HEK293 (cell line): ENCODE measurements around the gene PEPD.

Experiments
- CTCF ChIA-PET: fragments of 350-600 bp; formaldehyde crosslinking; extraction: SDS; loops from one replicate; lab custom pipeline; 2021; ENCODE audit warnings: antibody characterized with exemption; lab: Yijun Ruan, JAX
- POLR2A ChIA-PET: fragments of 300-600 bp; formaldehyde crosslinking; extraction: SDS; loops from one replicate; lab custom pipeline; 2020; ENCODE audit warnings: antibody characterized with exemption, inconsistent platforms; lab: Yijun Ruan, JAX
- H3K27ac ChIP-seq: fragments of 200-500 bp; sonication (Bioruptor generic); 2 replicates; pipeline ENCODE4 v1.5.1; 2014; ENCODE audit warnings: low read depth, low read length, control low read depth, inconsistent platforms; ENCODE audit errors: extremely low read depth
- H3K36me3 ChIP-seq, 2 experiments: fragments of 200-500 bp in 1 of 2; sonication (Bioruptor generic) in 1 of 2; 1 replicate in 1 of 2; 2 replicates in 1 of 2; pipeline ENCODE4 v1.5.1; 2014 to 2017; ENCODE audit warnings: inconsistent platforms in 2 of 2, low read length in 2 of 2; ENCODE audit not compliant: control insufficient read depth in 2 of 2, insufficient read depth in 1 of 2
- H3K4me1 ChIP-seq: fragments of 200-500 bp; sonication (Bioruptor generic); 2 replicates; pipeline ENCODE4 v1.5.1; 2014; ENCODE audit warnings: mild to moderate bottlenecking, low read length, inconsistent platforms; ENCODE audit not compliant: control insufficient read depth, insufficient read depth
- H3K4me3 ChIP-seq: 2 replicates; pipeline ENCODE4 v1.5.1; 2011; ENCODE audit warnings: low read depth, mild to moderate bottlenecking, control low read depth, low read length, moderate library complexity
- H3K9me3 ChIP-seq: fragments of 200-500 bp; sonication (Bioruptor generic); 2 replicates; pipeline ENCODE4 v1.5.1; 2014; ENCODE audit warnings: low read depth, low read length, inconsistent platforms; ENCODE audit not compliant: control insufficient read depth, insufficient read depth
- BCL6B ChIP-seq: fragments of 450-650 bp; formaldehyde crosslinking; IDR thresholded peaks from 2 replicates; pipeline ENCODE4 v1.5.1; 2017; ENCODE audit warnings: missing biosample characterization, missing genetic modification characterization
- GLI2 ChIP-seq: fragments of 450-650 bp; formaldehyde crosslinking; IDR thresholded peaks from 2 replicates; pipeline ENCODE4; 2017; ENCODE audit warnings: missing biosample characterization, missing genetic modification characterization, low read depth, borderline replicate concordance
- MYNN ChIP-seq: fragments of 450-650 bp; formaldehyde crosslinking; IDR thresholded peaks from 2 replicates; pipeline ENCODE4 v1.5.1; 2016; ENCODE audit warnings: missing biosample characterization, missing genetic modification characterization, borderline replicate concordance
- MZF1 ChIP-seq: fragments of 450-650 bp; formaldehyde crosslinking; IDR thresholded peaks from 2 replicates; pipeline ENCODE4 v1.5.1; 2017; ENCODE audit warnings: missing biosample characterization, missing genetic modification characterization, borderline replicate concordance
- SP7 ChIP-seq: fragments of 450-650 bp; formaldehyde crosslinking; IDR thresholded peaks from 2 replicates; pipeline ENCODE4 v1.5.1; 2016; ENCODE audit warnings: missing biosample characterization, missing genetic modification characterization
- ZBTB10 ChIP-seq: fragments of 450-650 bp; formaldehyde crosslinking; IDR thresholded peaks from 2 replicates; pipeline ENCODE4 v1.5.1; 2016; ENCODE audit warnings: missing biosample characterization, missing genetic modification characterization
- ZBTB49 ChIP-seq: fragments of 450-650 bp; formaldehyde crosslinking; IDR thresholded peaks from 2 replicates; pipeline ENCODE4 v1.5.1; 2016; ENCODE audit warnings: missing biosample characterization, missing genetic modification characterization, low read depth
- ZBTB7A ChIP-seq: fragments of 450-650 bp; formaldehyde crosslinking; IDR thresholded peaks from 2 replicates; pipeline ENCODE4 v1.5.1; 2016; ENCODE audit warnings: low read depth, missing biosample characterization, missing genetic modification characterization
- ZFP3 ChIP-seq: fragments of 450-650 bp; formaldehyde crosslinking; IDR thresholded peaks from 2 replicates; pipeline ENCODE4 v1.5.1; 2016; ENCODE audit warnings: low read depth, missing biosample characterization, missing genetic modification characterization
- ZNF112 ChIP-seq: fragments of 450-650 bp; formaldehyde crosslinking; IDR thresholded peaks from 2 replicates; pipeline ENCODE4 v1.5.0; 2017; ENCODE audit warnings: missing biosample characterization, missing genetic modification characterization
- ZNF2 ChIP-seq: fragments of 450-650 bp; formaldehyde crosslinking; IDR thresholded peaks from 2 replicates; pipeline ENCODE4 v1.5.1; 2016; ENCODE audit warnings: missing biosample characterization, missing genetic modification characterization
- ZNF26 ChIP-seq: fragments of 450-650 bp; formaldehyde crosslinking; IDR thresholded peaks from 2 replicates; pipeline ENCODE4 v1.5.1; 2016; ENCODE audit warnings: missing biosample characterization, missing genetic modification characterization
- ZNF394 ChIP-seq: fragments of 450-650 bp; formaldehyde crosslinking; IDR thresholded peaks from 2 replicates; pipeline ENCODE4 v1.5.1; 2016; ENCODE audit warnings: missing biosample characterization, missing genetic modification characterization, mild to moderate bottlenecking, moderate library complexity, borderline replicate concordance
- ZNF398 ChIP-seq: fragments of 450-650 bp; formaldehyde crosslinking; IDR thresholded peaks from 2 replicates; pipeline ENCODE4 v1.5.1; 2017; ENCODE audit warnings: missing biosample characterization, missing genetic modification characterization
- ZNF521 ChIP-seq: fragments of 450-650 bp; formaldehyde crosslinking; IDR thresholded peaks from 2 replicates; pipeline ENCODE4 v1.5.1; 2017; ENCODE audit warnings: missing biosample characterization, mild to moderate bottlenecking, missing genetic modification characterization
- ZNF530 ChIP-seq: fragments of 450-650 bp; formaldehyde crosslinking; IDR thresholded peaks from 2 replicates; pipeline ENCODE4 v1.5.1; 2016; ENCODE audit warnings: low read depth, missing biosample characterization, missing genetic modification characterization
- ZNF549 ChIP-seq: fragments of 450-650 bp; IDR thresholded peaks from 2 replicates; pipeline ENCODE4 v1.5.1; 2018; ENCODE audit warnings: missing biosample characterization, missing genetic modification characterization, mild to moderate bottlenecking, inconsistent platforms, moderate library complexity
- ZNF664 ChIP-seq: fragments of 450-650 bp; formaldehyde crosslinking; IDR thresholded peaks from 2 replicates; pipeline ENCODE4 v1.5.1; 2016; ENCODE audit warnings: missing biosample characterization, missing genetic modification characterization
- ZNF677 ChIP-seq: fragments of 450-650 bp; IDR thresholded peaks from 2 replicates; pipeline ENCODE4 v1.5.0; 2018; ENCODE audit warnings: missing biosample characterization, mild to moderate bottlenecking, missing genetic modification characterization, moderate library complexity
- ZNF692 ChIP-seq: fragments of 450-650 bp; formaldehyde crosslinking; IDR thresholded peaks from 2 replicates; pipeline ENCODE4 v1.5.1; 2016; ENCODE audit warnings: missing biosample characterization, missing genetic modification characterization
- ZNF768 ChIP-seq: fragments of 450-650 bp; formaldehyde crosslinking; IDR thresholded peaks from 2 replicates; pipeline ENCODE4 v1.5.1; 2018; ENCODE audit warnings: missing biosample characterization, mild to moderate bottlenecking, missing genetic modification characterization
- ZNF777 ChIP-seq: fragments of 450-650 bp; formaldehyde crosslinking; IDR thresholded peaks from 2 replicates; pipeline ENCODE4 v1.5.1; 2017; ENCODE audit warnings: missing biosample characterization, missing genetic modification characterization, borderline replicate concordance
- ZNF792 ChIP-seq: fragments of 450-650 bp; formaldehyde crosslinking; IDR thresholded peaks from 2 replicates; pipeline ENCODE4 v1.5.1; 2016; ENCODE audit warnings: missing biosample characterization, missing genetic modification characterization
- ZNF830 ChIP-seq: fragments of 450-650 bp; IDR thresholded peaks from 2 replicates; pipeline ENCODE4 v1.5.0; 2018; ENCODE audit warnings: missing biosample characterization, missing genetic modification characterization, low read depth, mild to moderate bottlenecking, moderate library complexity

PEPD gene

GRCh38 chr19:33465834-33466233, 55.8 kb downstream of the PEPD start:
- ChIA-PET CTCF (interaction anchor here (1.0 kb wide), 1 partner anchor 33 kb away, joined by 3 read pairs; no protein-coding TSS in a partner anchor), POLR2A (no interaction called here)
- H3K36me3 ChIP-seq: no peaks in the 10 kb centered on the region
- H3K27ac ChIP-seq: no peak overlapping the region
- TF ChIP-seq ZFP3 (tag by site-specific recombination): no peak
- no peak for TF ChIP-seq ZNF768 (tag by site-specific recombination)
- no peak for TF ChIP-seq ZNF521
- no peak for TF ChIP-seq ZNF530 (tag by site-specific recombination)
- TF ChIP-seq ZNF664 (tag by site-specific recombination): no peak
- TF ChIP-seq SP7 (tag by site-specific recombination): peak; percentile 32; the same call in 1 of the 2 replicates
- TF ChIP-seq BCL6B (tag by site-specific recombination): peak; percentile 96
- no peak for TF ChIP-seq ZBTB49 (tag by site-specific recombination)
- no peak for TF ChIP-seq ZNF692 (tag by site-specific recombination)
- TF ChIP-seq ZNF830 (tag by site-specific recombination): no peak
- no peak for TF ChIP-seq GLI2 (tag by site-specific recombination)
- TF ChIP-seq ZBTB10 (tag by site-specific recombination): no peak
- no peaks in the 10 kb centered on the region for H3K9me3 ChIP-seq
- H3K4me3 ChIP-seq: no peak overlapping the region
- no peaks in the 10 kb centered on the region for H3K4me1 ChIP-seq

GRCh38 chr19:33465371-33465770, 56.2 kb downstream of the PEPD start:
- CTCF ChIA-PET: interaction anchor here (1.0 kb wide), 1 partner anchor 36 kb away, joined by 5 read pairs; no protein-coding TSS in a partner anchor
- Histone ChIP-seq H3K9me3 (no peaks in the 10 kb centered on the region), H3K36me3 (no peaks in the 10 kb centered on the region), H3K4me3 (no peak overlapping the region), H3K4me1 (no peaks in the 10 kb centered on the region), H3K27ac (no peak overlapping the region)
- POLR2A ChIA-PET: no interaction called here
- TF ChIP-seq MYNN (tag by site-specific recombination) (no peak), ZNF26 (tag by site-specific recombination) (no peak), ZNF677 (tag by site-specific recombination) (no peak), ZNF792 (tag by site-specific recombination) (no peak), ZNF394 (tag by site-specific recombination) (no peak), ZNF777 (tag by site-specific recombination) (no peak), ZNF398 (no peak), ZNF830 (tag by site-specific recombination) (no peak), ZNF2 (tag by site-specific recombination) (no peak), ZBTB7A (tag by site-specific recombination) (no peak), ZNF549 (no peak), ZNF112 (tag by site-specific recombination) (no peak), MZF1 (no peak)
